Mesenchymal stem cell (in vitro differentiated cells and primary cell): Measurements from ENCODE around the gene TEP1.

Source experiments
- DNase-seq: peaks from one replicate; pipeline ENCODE4 v3.0.0-alpha.2; 2013
- H2AFZ ChIP-seq: one replicate; pipeline ENCODE4 v1.6.1; 2013; ENCODE audit warnings: low read depth, mild to moderate bottlenecking, control low read depth, inconsistent platforms, low read length, moderate library complexity
- H2AK5ac ChIP-seq: 2 replicates; pipeline ENCODE4 v1.6.1; 2013; ENCODE audit warnings: low read length, moderate library complexity, mild to moderate bottlenecking, inconsistent platforms; ENCODE audit not compliant: severe bottlenecking
- H2BK120ac ChIP-seq: one replicate; pipeline ENCODE4 v1.6.1; 2013; ENCODE audit warnings: low read depth, mild to moderate bottlenecking, inconsistent platforms, low read length, moderate library complexity
- H2BK12ac ChIP-seq, 2 experiments: one replicate each; pipeline ENCODE4 v1.6.1; 2013; ENCODE audit warnings: inconsistent platforms in 2 of 2, low read length in 2 of 2, mild to moderate bottlenecking in 2 of 2, moderate library complexity in 2 of 2, control low read depth in 1 of 2
- H2BK15ac ChIP-seq: one replicate; pipeline ENCODE4 v1.6.1; 2013; ENCODE audit warnings: mild to moderate bottlenecking, low read depth, inconsistent platforms; ENCODE audit not compliant: poor library complexity, severe bottlenecking
- H2BK5ac ChIP-seq: 2 replicates; pipeline ENCODE4 v1.6.1; 2013; ENCODE audit warnings: low read depth, mild to moderate bottlenecking, low read length, control low read depth, inconsistent platforms; ENCODE audit not compliant: poor library complexity, severe bottlenecking
- H3K14ac ChIP-seq, 2 experiments: one replicate each; pipeline ENCODE4 v1.6.1; 2013; ENCODE audit warnings: inconsistent platforms in 2 of 2, low read length in 2 of 2, control low read depth in 1 of 2, mild to moderate bottlenecking in 1 of 2, moderate library complexity in 1 of 2
- H3K18ac ChIP-seq, 2 experiments: one replicate each; pipeline ENCODE4 v1.6.1; 2013; ENCODE audit warnings: inconsistent platforms in 2 of 2, low read length in 2 of 2, control low read depth in 1 of 2, low read depth in 1 of 2, mild to moderate bottlenecking in 1 of 2
- H3K23ac ChIP-seq, 2 experiments: one replicate each; pipeline ENCODE4 v1.6.1; 2013; ENCODE audit warnings: inconsistent platforms in 2 of 2, low read length in 2 of 2, mild to moderate bottlenecking in 2 of 2, moderate library complexity in 2 of 2, control low read depth in 1 of 2
- H3K27ac ChIP-seq: 2 replicates; pipeline ENCODE4 v1.5.1; 2013; ENCODE audit warnings: mild to moderate bottlenecking, moderate library complexity, low read length, control low read depth, inconsistent platforms; ENCODE audit not compliant: poor library complexity, severe bottlenecking
- H3K27me3 ChIP-seq, 2 experiments: 2 replicates each; pipeline versions ENCODE4 v1.6.1 to v1.7.0; 2013; ENCODE audit warnings: low read length in 2 of 2, mild to moderate bottlenecking in 2 of 2, moderate library complexity in 2 of 2, control low read depth in 1 of 2, inconsistent platforms in 1 of 2; ENCODE audit not compliant: control insufficient read depth in 1 of 2, insufficient read depth in 1 of 2
- H3K36me3 ChIP-seq, 2 experiments: 2 replicates each; pipeline versions ENCODE4 v1.6.1 to v1.7.0; 2013; ENCODE audit warnings: low read length in 2 of 2, control low read depth in 1 of 2, inconsistent platforms in 1 of 2, low read depth in 1 of 2, mild to moderate bottlenecking in 1 of 2; ENCODE audit not compliant: insufficient read depth in 2 of 2, control insufficient read depth in 1 of 2
- H3K4ac ChIP-seq, 2 experiments: one replicate each; pipeline ENCODE4 v1.6.1; 2013; ENCODE audit warnings: inconsistent platforms in 2 of 2, low read length in 2 of 2, mild to moderate bottlenecking in 2 of 2, moderate library complexity in 2 of 2, control low read depth in 1 of 2, low read depth in 1 of 2
- H3K4me1 ChIP-seq: 2 replicates; pipeline ENCODE4 v1.6.1; 2013; ENCODE audit warnings: low read depth, low read length, control low read depth; ENCODE audit not compliant: control insufficient read depth, insufficient read depth
- H3K4me2 ChIP-seq: 2 replicates; pipeline ENCODE4 v1.6.1; 2013; ENCODE audit warnings: low read length, mild to moderate bottlenecking, inconsistent platforms; ENCODE audit not compliant: poor library complexity, severe bottlenecking
- H3K4me3 ChIP-seq, 2 experiments: 2 replicates each; pipeline versions ENCODE4 v1.5.1 to v1.7.0; 2013; ENCODE audit warnings: low read length in 2 of 2, mild to moderate bottlenecking in 2 of 2, control low read depth in 1 of 2, low read depth in 1 of 2; ENCODE audit not compliant: insufficient read depth in 1 of 2
- H3K79me1 ChIP-seq: replicated peaks from 2 replicates; pipeline ENCODE4 v1.6.1; 2013; ENCODE audit warnings: mild to moderate bottlenecking, control low read depth, low read length, inconsistent platforms; ENCODE audit not compliant: poor library complexity, severe bottlenecking
- H3K9ac ChIP-seq: 2 replicates; pipeline ENCODE4 v1.7.0; 2013; ENCODE audit warnings: mild to moderate bottlenecking, low read length, moderate library complexity
- H3K9me3 ChIP-seq: 2 replicates; pipeline ENCODE4 v1.7.0; 2013; ENCODE audit warnings: mild to moderate bottlenecking, low read length; ENCODE audit not compliant: control insufficient read depth
- H4K8ac ChIP-seq: one replicate; pipeline ENCODE4 v1.6.1; 2013; ENCODE audit warnings: inconsistent platforms, mild to moderate bottlenecking, low read length, moderate library complexity
- H4K91ac ChIP-seq: one replicate; pipeline ENCODE4 v1.6.1; 2013; ENCODE audit warnings: mild to moderate bottlenecking, low read length, inconsistent platforms
- WGBS: methylation state at CpG from one replicate; pipeline ENCODE4 v1.1.7; 2013; ENCODE audit warnings: mixed read lengths; 5-methylcytosine and 5-hydroxymethylcytosine counted together

TEP1 gene

DNA sequence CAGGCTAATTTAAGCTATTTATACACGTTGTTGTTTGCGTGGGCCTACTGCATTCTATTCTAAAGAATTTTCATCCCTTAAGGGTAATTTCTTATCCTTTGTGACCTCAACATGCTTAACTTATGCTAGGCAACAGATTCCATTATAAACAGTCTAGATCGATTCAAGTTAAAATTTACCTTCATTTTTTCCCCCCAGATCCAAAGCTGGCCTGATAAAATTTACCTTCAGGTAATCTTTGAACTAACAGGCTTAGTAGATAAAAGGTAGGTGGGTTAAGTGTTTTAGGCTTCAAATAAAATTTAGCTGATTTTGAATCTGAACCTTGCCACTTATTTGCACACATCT lies 79.8 kb downstream of the TEP1 start:
- Histone ChIP-seq H3K9me3 (no peaks in the 10 kb centered on the region), H4K8ac (no peak overlapping the region), H3K4me1 (no peaks in the 10 kb centered on the region), H4K91ac (no peak overlapping the region), H2BK5ac (no peak overlapping the region), H3K4me3 (peak overlapping the region in 1 of 2 experiments; percentile 85), H3K4me2 (peak overlapping the region; percentile 31), H3K9ac (peak overlapping the region; percentile 87), H3K36me3 (peaks cover 0 to 6% of the 10 kb centered on the region in 2 experiments), H2BK12ac (no peak overlapping the region), H2AFZ (no peak overlapping the region), H2AK5ac (no peak overlapping the region), H3K79me1 (no peaks in the 10 kb centered on the region), H2BK120ac (no peak overlapping the region), H3K14ac (no peak overlapping the region), H3K18ac (no peak overlapping the region), H3K27ac (no peak overlapping the region), H3K27me3 (no peaks in the 10 kb centered on the region), H3K23ac (no peak overlapping the region), H3K4ac (no peak overlapping the region), H2BK15ac (no peak overlapping the region)
- WGBS, result 0% methylated on average over 2 of the region's 3 CpGs
- no peak for DNase-seq

GRCh38 chr14:20332788-20333493 lies 80.4 kb downstream of the TEP1 start, which contains the start of gene CCNB1IP1:
Gene CCNB1IP1 (minus strand): TSS chr14:20333279. CDS start chr14:20316523, 16,756 bp downstream.
- H3K4me3 ChIP-seq, result peak within 1 kb of the TSS; percentile 63 to 85
- H3K27ac ChIP-seq, result peak within 1 kb of the TSS; percentile 60
- H2BK120ac ChIP-seq, result no peak within 1 kb of the TSS
- peak within 1 kb of the TSS; percentile 25 to 87 for H3K18ac ChIP-seq
- no peak within 1 kb of the TSS for H2BK12ac ChIP-seq
- no peak within 1 kb of the TSS for H3K14ac ChIP-seq
- H3K4ac ChIP-seq, result peak within 1 kb of the TSS in 1 of 2 experiments; percentile 59
- peak within 1 kb of the TSS; percentile 66 for H3K4me2 ChIP-seq
- peak within 1 kb of the TSS; percentile 53 for H2AFZ ChIP-seq
- H3K27me3 ChIP-seq, result no peaks in the 10 kb centered on the region
- no peak within 1 kb of the TSS for H2BK5ac ChIP-seq
- H3K9me3 ChIP-seq, result no peaks in the 10 kb centered on the region
- H3K9ac ChIP-seq, result peak within 1 kb of the TSS; percentile 87
- H3K36me3 ChIP-seq, result peaks cover 0 to 6% of the 10 kb centered on the region in 2 experiments
- H3K79me1 ChIP-seq, result no peaks in the 10 kb centered on the region
- WGBS, result under 1% methylated on average over 11 of the region's 19 CpGs
- H2BK15ac ChIP-seq, result no peak within 1 kb of the TSS
- no peaks in the 10 kb centered on the region for H3K4me1 ChIP-seq
- no peak within 1 kb of the TSS for H4K91ac ChIP-seq
- H3K23ac ChIP-seq, result no peak within 1 kb of the TSS
- DNase-seq, result peak; percentile 93
- H4K8ac ChIP-seq, result no peak within 1 kb of the TSS
- H2AK5ac ChIP-seq, result no peak within 1 kb of the TSS

DNA sequence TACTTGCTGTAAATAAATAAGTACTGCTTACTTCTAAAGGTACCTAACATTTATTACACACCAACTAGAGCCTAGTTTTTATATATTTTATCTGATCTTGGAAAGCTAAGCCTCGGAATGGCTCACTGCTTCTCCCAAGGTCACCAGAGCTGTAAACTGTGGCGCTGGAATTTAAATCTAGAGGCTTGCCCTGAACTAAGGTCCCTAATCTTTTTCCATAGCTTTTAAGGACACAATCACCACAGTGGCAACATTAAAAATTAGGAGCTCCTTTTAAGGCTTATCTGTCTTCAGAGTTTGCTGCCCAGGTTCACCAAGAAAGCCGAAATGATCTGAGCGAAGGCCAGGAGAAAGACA lies 80.9 kb downstream of the TEP1 start:
- Histone ChIP-seq H3K36me3 (peaks cover 0 to 6% of the 10 kb centered on the region in 2 experiments), H3K79me1 (no peaks in the 10 kb centered on the region), H3K18ac (peak overlapping the region; percentile 25 to 87), H3K9ac (peak overlapping the region; percentile 87), H2BK15ac (no peak overlapping the region), H4K91ac (no peak overlapping the region), H2BK12ac (no peak overlapping the region), H3K27me3 (no peaks in the 10 kb centered on the region), H3K14ac (no peak overlapping the region), H4K8ac (no peak overlapping the region), H2BK5ac (no peak overlapping the region), H3K27ac (peak overlapping the region; percentile 60), H3K4me1 (no peaks in the 10 kb centered on the region), H3K9me3 (no peaks in the 10 kb centered on the region), H2AFZ (peak overlapping the region; percentile 53), H3K23ac (no peak overlapping the region), H3K4ac (peak overlapping the region in 1 of 2 experiments; percentile 59), H3K4me2 (peak overlapping the region; percentile 66), H2AK5ac (no peak overlapping the region), H3K4me3 (peak overlapping the region; percentile 63 to 85), H2BK120ac (no peak overlapping the region)
- WGBS, result under 1% methylated on average over 4 of the region's 4 CpGs
- peak; percentile 46 for DNase-seq

- Histone ChIP-seq H3K9me3 (no peaks in the 10 kb centered on the region), H4K8ac (no peak overlapping the region), H2AK5ac (no peak overlapping the region), H3K4me3 (no peak overlapping the region), H3K14ac (no peak overlapping the region), H3K36me3 (peaks cover 0 to 14% of the 10 kb centered on the region in 2 experiments), H2BK15ac (no peak overlapping the region), H2BK12ac (no peak overlapping the region), H3K4ac (no peak overlapping the region), H4K91ac (no peak overlapping the region), H3K4me1 (no peaks in the 10 kb centered on the region), H3K79me1 (peaks cover 3% of the 10 kb centered on the region), H2BK120ac (no peak overlapping the region), H3K27ac (no peak overlapping the region), H3K9ac (no peak overlapping the region), H3K27me3 (no peaks in the 10 kb centered on the region), H3K18ac (no peak overlapping the region), H2AFZ (no peak overlapping the region), H2BK5ac (no peak overlapping the region), H3K4me2 (no peak overlapping the region), H3K23ac (no peak overlapping the region)
- peak; percentile 7 for DNase-seq
- no CpG with 5 or more reads among the region's 2 CpGs for WGBS
These were observed 82.2 kb downstream of the TEP1 start for GRCh38 chr14:20331053-20331613.
